Measurements from ENCODE around the gene MRPL2. TPM values are rescaled to one million over a fixed set of nuclear protein-coding genes. Genes with fewer than 3 reads are reported as not detected.

Gene MRPL2
- total and polyA plus RNA-seq, 2 donors (not counting 1 experiment from before 2014, with no cell fraction given): 18.2 to 20.3 TPM

DNA sequence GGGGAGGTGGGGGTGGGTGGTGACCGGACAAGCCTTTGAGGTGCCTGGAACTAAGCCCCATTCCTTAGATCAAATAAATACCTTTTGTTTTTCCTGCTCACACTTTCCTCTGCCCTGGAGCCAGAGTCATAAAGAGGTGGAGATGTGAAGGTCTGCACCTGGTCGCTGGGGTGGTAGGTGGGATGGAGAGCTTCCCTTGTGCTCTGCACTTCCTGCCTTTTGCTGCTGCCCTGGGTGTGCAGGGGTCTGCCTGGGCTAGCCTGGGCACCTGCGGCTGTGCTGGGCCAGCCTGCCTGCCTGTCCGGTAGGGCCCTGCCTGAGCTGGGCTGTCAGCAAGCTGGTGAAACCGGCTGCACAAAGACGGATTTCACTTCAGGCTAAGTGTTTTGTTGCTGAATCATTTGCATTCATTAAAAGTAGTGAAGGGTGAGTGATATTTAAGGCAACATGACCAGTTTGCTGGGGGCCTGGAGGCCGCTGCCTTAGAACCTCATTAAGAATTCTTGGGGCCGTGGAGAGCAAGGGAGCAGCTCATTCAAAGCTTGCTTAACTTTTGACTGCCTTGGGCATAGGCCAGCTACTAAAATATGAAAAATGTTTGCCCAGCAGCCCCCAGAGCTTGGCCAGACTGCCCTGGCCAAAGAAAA is 37.3 kb upstream of the MRPL2 start:
- Histone ChIP-seq H3K79me2 (ENCODE audit: control insufficient read depth, insufficient read depth, low read length) (peaks cover 4% of the 10 kb centered on the region), H3K9me3 (ENCODE audit: control insufficient read depth, insufficient read depth, low read depth, low read length) (no peaks in the 10 kb centered on the region), H3K4me2 (ENCODE audit: extremely low read depth, insufficient read depth, low read length) (peak overlapping the region; percentile 67), H3K4me1 (ENCODE audit: control insufficient read depth, extremely low read depth, insufficient read depth, low read length) (peaks cover 20% of the 10 kb centered on the region), H4K20me1 (ENCODE audit: control insufficient read depth, extremely low read depth, insufficient read depth, low read length) (no peaks in the 10 kb centered on the region), H2AFZ (ENCODE audit: low read length) (no peak overlapping the region), H3K27ac (ENCODE audit: insufficient read depth, low read length) (peak overlapping the region; percentile 48), H3K36me3 (ENCODE audit: control insufficient read depth, insufficient read depth, low read length) (no peaks in the 10 kb centered on the region), H3K27me3 (ENCODE audit: control insufficient read depth, insufficient read depth, low read length) (no peaks in the 10 kb centered on the region), H3K9ac (ENCODE audit: insufficient read depth, low read length) (no peak overlapping the region), H3K4me3 (replicated peaks in 1 of 4; ENCODE audit: control extremely low read depth in 1 of 4, insufficient read depth in 1 of 4, low read depth in 3 of 4, low read length in 4 of 4) (peak overlapping the region in 2 of 4 experiments; percentile 19 to 20)
- no peak for TF ChIP-seq EZH2 (IDR thresholded peaks at IDR 0.05; ENCODE audit: low read length, missing control alignments)
- TF ChIP-seq, protein P1, sequence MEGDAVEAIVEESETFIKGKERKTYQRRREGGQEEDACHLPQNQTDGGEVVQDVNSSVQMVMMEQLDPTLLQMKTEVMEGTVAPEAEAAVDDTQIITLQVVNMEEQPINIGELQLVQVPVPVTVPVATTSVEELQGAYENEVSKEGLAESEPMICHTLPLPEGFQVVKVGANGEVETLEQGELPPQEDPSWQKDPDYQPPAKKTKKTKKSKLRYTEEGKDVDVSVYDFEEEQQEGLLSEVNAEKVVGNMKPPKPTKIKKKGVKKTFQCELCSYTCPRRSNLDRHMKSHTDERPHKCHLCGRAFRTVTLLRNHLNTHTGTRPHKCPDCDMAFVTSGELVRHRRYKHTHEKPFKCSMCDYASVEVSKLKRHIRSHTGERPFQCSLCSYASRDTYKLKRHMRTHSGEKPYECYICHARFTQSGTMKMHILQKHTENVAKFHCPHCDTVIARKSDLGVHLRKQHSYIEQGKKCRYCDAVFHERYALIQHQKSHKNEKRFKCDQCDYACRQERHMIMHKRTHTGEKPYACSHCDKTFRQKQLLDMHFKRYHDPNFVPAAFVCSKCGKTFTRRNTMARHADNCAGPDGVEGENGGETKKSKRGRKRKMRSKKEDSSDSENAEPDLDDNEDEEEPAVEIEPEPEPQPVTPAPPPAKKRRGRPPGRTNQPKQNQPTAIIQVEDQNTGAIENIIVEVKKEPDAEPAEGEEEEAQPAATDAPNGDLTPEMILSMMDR (conservative IDR thresholded peaks at IDR 0.05 in 1 of 2, IDR thresholded peaks at IDR 0.05 in 1 of 2; ENCODE audit: low read depth in 1 of 2, low read length in 2 of 2): no peak
- DNase-seq (ENCODE audit: low read depth in 2 of 2): peak; percentile 95 to 96

DNA sequence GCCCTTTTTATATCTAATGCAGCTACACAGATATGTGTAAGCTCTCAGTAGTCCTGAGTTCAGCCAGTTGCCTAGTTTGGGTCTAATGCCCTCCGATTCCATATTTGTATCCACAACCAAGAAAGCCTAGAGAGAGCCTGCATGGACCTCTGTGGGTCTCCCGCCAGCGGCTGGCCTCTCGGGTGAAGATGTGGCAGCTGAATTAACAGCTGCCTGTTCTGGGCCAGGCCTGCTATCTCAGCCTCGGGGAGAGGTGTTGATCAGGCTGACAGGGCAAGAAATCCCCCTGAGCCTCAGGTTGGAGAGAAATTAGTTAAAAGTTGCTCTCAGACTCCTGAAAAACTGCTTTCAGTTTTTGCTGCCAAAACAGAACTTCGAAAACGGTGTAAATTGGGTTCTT is 36.7 kb upstream of the MRPL2 start:
- Histone ChIP-seq H4K20me1 (ENCODE audit: control insufficient read depth, extremely low read depth, insufficient read depth, low read length) (no peaks in the 10 kb centered on the region), H3K27ac (ENCODE audit: insufficient read depth, low read length) (peak overlapping the region; percentile 40), H2AFZ (ENCODE audit: low read length) (no peak overlapping the region), H3K4me3 (replicated peaks in 1 of 4; ENCODE audit: control extremely low read depth in 1 of 4, insufficient read depth in 1 of 4, low read depth in 3 of 4, low read length in 4 of 4) (peak overlapping the region in 1 of 4 experiments; percentile 21), H3K9me3 (ENCODE audit: control insufficient read depth, insufficient read depth, low read depth, low read length) (no peaks in the 10 kb centered on the region), H3K36me3 (ENCODE audit: control insufficient read depth, insufficient read depth, low read length) (no peaks in the 10 kb centered on the region), H3K27me3 (ENCODE audit: control insufficient read depth, insufficient read depth, low read length) (no peaks in the 10 kb centered on the region), H3K4me2 (ENCODE audit: extremely low read depth, insufficient read depth, low read length) (peak overlapping the region; percentile 67), H3K4me1 (ENCODE audit: control insufficient read depth, extremely low read depth, insufficient read depth, low read length) (peaks cover 20% of the 10 kb centered on the region), H3K79me2 (ENCODE audit: control insufficient read depth, insufficient read depth, low read length) (peaks cover 4% of the 10 kb centered on the region), H3K9ac (ENCODE audit: insufficient read depth, low read length) (no peak overlapping the region)
- no peak for TF ChIP-seq EZH2 (IDR thresholded peaks at IDR 0.05; ENCODE audit: low read length, missing control alignments)
- TF ChIP-seq, protein P1 (conservative IDR thresholded peaks at IDR 0.05 in 1 of 2, IDR thresholded peaks at IDR 0.05 in 1 of 2; ENCODE audit: low read depth in 1 of 2, low read length in 2 of 2): no peak
- DNase-seq (ENCODE audit: low read depth in 2 of 2): no peak

DNA sequence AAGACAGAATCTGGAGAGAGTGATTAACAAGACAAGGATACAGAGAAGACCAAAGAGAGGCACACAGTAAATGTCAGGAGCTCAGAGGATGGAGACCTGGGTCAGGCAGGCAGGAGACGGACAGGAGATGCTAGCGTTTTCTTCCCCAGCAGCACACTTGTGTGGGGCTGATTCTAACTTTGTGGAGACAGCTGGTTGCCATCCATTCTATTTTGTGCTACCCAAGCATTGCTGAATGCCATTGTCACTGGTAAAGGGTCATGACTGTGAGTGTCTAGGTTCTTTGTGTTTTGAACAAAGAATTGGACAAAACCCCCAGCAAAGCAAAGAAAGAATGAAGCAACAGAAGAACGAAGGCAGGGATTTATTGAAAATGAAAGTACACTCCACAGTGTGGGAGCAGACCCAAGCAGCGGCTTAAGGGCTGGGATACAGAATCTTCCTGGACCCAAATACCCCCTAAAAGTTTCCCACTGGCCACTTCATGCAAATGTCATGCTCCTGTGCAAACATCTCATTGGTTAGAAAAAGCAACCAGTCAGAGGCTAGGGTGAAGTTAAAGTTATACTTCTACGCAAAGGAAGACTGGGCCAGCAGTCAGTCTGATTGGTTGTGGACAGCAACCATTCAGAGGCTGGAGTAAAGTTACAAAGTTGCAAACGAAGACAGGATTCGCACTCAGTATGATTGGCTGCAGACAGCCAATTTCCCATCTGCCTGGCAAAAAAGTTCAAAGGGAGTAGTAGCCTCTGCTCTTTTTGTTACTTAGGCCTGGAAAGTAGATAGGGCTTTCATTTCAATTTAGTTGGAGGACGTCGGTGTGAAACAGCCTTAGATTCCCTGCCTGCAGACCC is 34.4 kb upstream of the MRPL2 start:
- no peak for TF ChIP-seq EZH2 (IDR thresholded peaks at IDR 0.05; ENCODE audit: low read length, missing control alignments)
- TF ChIP-seq, protein P1 (conservative IDR thresholded peaks at IDR 0.05 in 1 of 2, IDR thresholded peaks at IDR 0.05 in 1 of 2; ENCODE audit: low read depth in 1 of 2, low read length in 2 of 2): no peak
- peak overlapping the region; percentile 6 to 42 (median 32) for H3K4me3 ChIP-seq (replicated peaks in 1 of 4; ENCODE audit: control extremely low read depth in 1 of 4, insufficient read depth in 1 of 4, low read depth in 3 of 4, low read length in 4 of 4)
- no peaks in the 10 kb centered on the region for H3K9me3 ChIP-seq (ENCODE audit: control insufficient read depth, insufficient read depth, low read depth, low read length)
- H3K4me2 ChIP-seq (ENCODE audit: extremely low read depth, insufficient read depth, low read length): peak overlapping the region; percentile 46
- DNase-seq (ENCODE audit: low read depth in 2 of 2): peak; percentile 69 to 93
- H4K20me1 ChIP-seq (ENCODE audit: control insufficient read depth, extremely low read depth, insufficient read depth, low read length): no peaks in the 10 kb centered on the region
- H2AFZ ChIP-seq (ENCODE audit: low read length): peak overlapping the region; percentile 21
- peak overlapping the region; percentile 39 for H3K27ac ChIP-seq (ENCODE audit: insufficient read depth, low read length)
- H3K4me1 ChIP-seq (ENCODE audit: control insufficient read depth, extremely low read depth, insufficient read depth, low read length): peaks cover 23% of the 10 kb centered on the region
- no peak overlapping the region for H3K9ac ChIP-seq (ENCODE audit: insufficient read depth, low read length)
- H3K27me3 ChIP-seq (ENCODE audit: control insufficient read depth, insufficient read depth, low read length): no peaks in the 10 kb centered on the region
- peaks cover 4% of the 10 kb centered on the region for H3K79me2 ChIP-seq (ENCODE audit: control insufficient read depth, insufficient read depth, low read length)
- H3K36me3 ChIP-seq (ENCODE audit: control insufficient read depth, insufficient read depth, low read length): no peaks in the 10 kb centered on the region

Data from fibroblast of lung (primary cell).